ENCODE results near the gene MEMO1. TPM values are rescaled to one million over a fixed set of nuclear protein-coding genes. Genes with fewer than 3 reads are reported as not detected.

Gene MEMO1
- total and polyA plus RNA-seq, 9 of the 15 experiments (the other 6 are each of a cell fraction or from before 2014, with no cell fraction given): 22.1 to 87.7 (median 61.2) TPM

DNA sequence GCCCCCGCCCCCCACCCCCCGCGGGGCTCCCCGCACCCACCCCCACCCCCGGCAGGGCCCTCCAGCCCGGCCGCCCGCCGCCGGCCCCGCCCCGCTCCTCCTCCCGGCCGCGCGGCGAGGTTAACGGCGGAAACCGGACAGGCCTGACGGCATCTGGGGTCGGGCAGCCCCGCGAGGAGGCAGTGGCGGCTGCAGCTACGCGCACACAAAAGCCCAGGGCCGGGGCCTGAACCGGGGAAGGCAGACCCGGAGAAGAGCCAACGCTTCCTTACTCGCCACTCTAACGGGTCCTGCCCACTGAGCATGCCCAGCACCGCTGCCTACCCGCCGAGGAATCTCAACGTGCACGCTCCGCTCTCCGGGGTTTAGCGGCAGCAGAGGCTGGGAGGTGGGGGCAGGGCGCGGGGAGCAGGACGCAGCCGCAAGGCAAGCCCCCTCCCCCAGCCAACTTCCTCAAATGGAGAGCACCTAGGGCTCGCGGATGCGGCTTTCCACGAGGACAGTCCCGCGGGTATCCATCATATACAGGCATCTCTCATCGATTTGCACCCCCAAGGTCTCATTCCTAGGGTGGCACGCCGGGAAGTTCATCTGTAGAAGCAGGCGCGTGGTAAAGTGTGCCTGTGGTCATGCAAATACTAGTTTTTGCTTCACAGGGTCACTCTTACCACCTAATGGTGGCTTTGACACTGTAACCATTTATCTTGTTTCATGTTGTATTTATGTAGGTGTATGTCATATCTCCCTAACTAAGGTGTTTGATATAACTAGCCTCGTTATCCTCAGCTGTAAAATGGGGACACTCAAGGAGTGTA lies at the start of gene MEMO1 (continued):
- TF ChIP-seq, protein P1, sequence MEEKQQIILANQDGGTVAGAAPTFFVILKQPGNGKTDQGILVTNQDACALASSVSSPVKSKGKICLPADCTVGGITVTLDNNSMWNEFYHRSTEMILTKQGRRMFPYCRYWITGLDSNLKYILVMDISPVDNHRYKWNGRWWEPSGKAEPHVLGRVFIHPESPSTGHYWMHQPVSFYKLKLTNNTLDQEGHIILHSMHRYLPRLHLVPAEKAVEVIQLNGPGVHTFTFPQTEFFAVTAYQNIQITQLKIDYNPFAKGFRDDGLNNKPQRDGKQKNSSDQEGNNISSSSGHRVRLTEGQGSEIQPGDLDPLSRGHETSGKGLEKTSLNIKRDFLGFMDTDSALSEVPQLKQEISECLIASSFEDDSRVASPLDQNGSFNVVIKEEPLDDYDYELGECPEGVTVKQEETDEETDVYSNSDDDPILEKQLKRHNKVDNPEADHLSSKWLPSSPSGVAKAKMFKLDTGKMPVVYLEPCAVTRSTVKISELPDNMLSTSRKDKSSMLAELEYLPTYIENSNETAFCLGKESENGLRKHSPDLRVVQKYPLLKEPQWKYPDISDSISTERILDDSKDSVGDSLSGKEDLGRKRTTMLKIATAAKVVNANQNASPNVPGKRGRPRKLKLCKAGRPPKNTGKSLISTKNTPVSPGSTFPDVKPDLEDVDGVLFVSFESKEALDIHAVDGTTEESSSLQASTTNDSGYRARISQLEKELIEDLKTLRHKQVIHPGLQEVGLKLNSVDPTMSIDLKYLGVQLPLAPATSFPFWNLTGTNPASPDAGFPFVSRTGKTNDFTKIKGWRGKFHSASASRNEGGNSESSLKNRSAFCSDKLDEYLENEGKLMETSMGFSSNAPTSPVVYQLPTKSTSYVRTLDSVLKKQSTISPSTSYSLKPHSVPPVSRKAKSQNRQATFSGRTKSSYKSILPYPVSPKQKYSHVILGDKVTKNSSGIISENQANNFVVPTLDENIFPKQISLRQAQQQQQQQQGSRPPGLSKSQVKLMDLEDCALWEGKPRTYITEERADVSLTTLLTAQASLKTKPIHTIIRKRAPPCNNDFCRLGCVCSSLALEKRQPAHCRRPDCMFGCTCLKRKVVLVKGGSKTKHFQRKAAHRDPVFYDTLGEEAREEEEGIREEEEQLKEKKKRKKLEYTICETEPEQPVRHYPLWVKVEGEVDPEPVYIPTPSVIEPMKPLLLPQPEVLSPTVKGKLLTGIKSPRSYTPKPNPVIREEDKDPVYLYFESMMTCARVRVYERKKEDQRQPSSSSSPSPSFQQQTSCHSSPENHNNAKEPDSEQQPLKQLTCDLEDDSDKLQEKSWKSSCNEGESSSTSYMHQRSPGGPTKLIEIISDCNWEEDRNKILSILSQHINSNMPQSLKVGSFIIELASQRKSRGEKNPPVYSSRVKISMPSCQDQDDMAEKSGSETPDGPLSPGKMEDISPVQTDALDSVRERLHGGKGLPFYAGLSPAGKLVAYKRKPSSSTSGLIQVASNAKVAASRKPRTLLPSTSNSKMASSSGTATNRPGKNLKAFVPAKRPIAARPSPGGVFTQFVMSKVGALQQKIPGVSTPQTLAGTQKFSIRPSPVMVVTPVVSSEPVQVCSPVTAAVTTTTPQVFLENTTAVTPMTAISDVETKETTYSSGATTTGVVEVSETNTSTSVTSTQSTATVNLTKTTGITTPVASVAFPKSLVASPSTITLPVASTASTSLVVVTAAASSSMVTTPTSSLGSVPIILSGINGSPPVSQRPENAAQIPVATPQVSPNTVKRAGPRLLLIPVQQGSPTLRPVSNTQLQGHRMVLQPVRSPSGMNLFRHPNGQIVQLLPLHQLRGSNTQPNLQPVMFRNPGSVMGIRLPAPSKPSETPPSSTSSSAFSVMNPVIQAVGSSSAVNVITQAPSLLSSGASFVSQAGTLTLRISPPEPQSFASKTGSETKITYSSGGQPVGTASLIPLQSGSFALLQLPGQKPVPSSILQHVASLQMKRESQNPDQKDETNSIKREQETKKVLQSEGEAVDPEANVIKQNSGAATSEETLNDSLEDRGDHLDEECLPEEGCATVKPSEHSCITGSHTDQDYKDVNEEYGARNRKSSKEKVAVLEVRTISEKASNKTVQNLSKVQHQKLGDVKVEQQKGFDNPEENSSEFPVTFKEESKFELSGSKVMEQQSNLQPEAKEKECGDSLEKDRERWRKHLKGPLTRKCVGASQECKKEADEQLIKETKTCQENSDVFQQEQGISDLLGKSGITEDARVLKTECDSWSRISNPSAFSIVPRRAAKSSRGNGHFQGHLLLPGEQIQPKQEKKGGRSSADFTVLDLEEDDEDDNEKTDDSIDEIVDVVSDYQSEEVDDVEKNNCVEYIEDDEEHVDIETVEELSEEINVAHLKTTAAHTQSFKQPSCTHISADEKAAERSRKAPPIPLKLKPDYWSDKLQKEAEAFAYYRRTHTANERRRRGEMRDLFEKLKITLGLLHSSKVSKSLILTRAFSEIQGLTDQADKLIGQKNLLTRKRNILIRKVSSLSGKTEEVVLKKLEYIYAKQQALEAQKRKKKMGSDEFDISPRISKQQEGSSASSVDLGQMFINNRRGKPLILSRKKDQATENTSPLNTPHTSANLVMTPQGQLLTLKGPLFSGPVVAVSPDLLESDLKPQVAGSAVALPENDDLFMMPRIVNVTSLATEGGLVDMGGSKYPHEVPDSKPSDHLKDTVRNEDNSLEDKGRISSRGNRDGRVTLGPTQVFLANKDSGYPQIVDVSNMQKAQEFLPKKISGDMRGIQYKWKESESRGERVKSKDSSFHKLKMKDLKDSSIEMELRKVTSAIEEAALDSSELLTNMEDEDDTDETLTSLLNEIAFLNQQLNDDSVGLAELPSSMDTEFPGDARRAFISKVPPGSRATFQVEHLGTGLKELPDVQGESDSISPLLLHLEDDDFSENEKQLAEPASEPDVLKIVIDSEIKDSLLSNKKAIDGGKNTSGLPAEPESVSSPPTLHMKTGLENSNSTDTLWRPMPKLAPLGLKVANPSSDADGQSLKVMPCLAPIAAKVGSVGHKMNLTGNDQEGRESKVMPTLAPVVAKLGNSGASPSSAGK (IDR thresholded peaks at IDR 0.05): peak; percentile 80
- TF ChIP-seq ZBED1 (IDR thresholded peaks at IDR 0.05) (peak; percentile 50; the same call in 1 of the 2 replicates), ZNF717 (CRISPR knock-in tag; IDR thresholded peaks at IDR 0.05) (no peak), FOXP1 (CRISPR knock-in tag; IDR thresholded peaks at IDR 0.05) (peak; percentile 81), DMBX1 (CRISPR knock-in tag; IDR thresholded peaks at IDR 0.05; ENCODE audit: borderline replicate concordance) (0 out of 2 replicates have a peak, but pooled peaks have one; percentile 53), ZNF274 (IDR thresholded peaks at IDR 0.05; ENCODE audit: borderline replicate concordance, low read depth, low read length) (no peak), SMARCA5 (IDR thresholded peaks at IDR 0.05) (no peak), KDM2B (CRISPR knock-in tag; IDR thresholded peaks at IDR 0.05) (0 out of 2 replicates have a peak, but pooled peaks have one; percentile 70), SLC30A9 (CRISPR knock-in tag; IDR thresholded peaks at IDR 0.05) (no peak), KLF13 (tag; IDR thresholded peaks at IDR 0.05; ENCODE audit: borderline replicate concordance, low read depth) (peak; percentile 70), ATF1 (CRISPR knock-in tag; IDR thresholded peaks at IDR 0.05) (peak; percentile 50), ATF1 (tag; IDR thresholded peaks at IDR 0.05) (peak; percentile 92), ZKSCAN3 (CRISPR knock-in tag; IDR thresholded peaks at IDR 0.05) (no peak), POLR2AphosphoS2 (IDR thresholded peaks at IDR 0.05; ENCODE audit: low read length) (peak; percentile 90), ELF2 (CRISPR knock-in tag; IDR thresholded peaks at IDR 0.05) (peak; percentile 75), CEBPB (tag; IDR thresholded peaks at IDR 0.05) (no peak)
- TF ChIP-seq, protein P2, sequence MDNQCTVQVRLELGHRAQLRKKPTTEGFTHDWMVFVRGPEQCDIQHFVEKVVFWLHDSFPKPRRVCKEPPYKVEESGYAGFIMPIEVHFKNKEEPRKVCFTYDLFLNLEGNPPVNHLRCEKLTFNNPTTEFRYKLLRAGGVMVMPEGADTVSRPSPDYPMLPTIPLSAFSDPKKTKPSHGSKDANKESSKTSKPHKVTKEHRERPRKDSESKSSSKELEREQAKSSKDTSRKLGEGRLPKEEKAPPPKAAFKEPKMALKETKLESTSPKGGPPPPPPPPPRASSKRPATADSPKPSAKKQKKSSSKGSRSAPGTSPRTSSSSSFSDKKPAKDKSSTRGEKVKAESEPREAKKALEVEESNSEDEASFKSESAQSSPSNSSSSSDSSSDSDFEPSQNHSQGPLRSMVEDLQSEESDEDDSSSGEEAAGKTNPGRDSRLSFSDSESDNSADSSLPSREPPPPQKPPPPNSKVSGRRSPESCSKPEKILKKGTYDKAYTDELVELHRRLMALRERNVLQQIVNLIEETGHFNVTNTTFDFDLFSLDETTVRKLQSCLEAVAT (IDR thresholded peaks at IDR 0.05): peak in 1 of 2 experiments; percentile 77; a peak in 2 of 4 replicates
